Renal cortical epithelial cell (primary cell): ENCODE results near the gene POLE. TPM values are rescaled to one million over a fixed set of nuclear protein-coding genes. Genes with fewer than 3 reads are reported as not detected.

Source experiments
- DNase-seq: peaks from one replicate; pipeline ENCODE4 v3.0.0-alpha.2; 2011; ENCODE audit warnings: low read depth
- total RNA-seq: library from RNA; depleted of rRNA; stranded (reverse); fragments of >200 nt; gene quantifications from 2 replicates; pipeline ENCODE4 v1.2.3, GENCODE V29; 2014

POLE gene
- total RNA-seq: 13.3 and 13.7 TPM in 2 replicates

- peak; percentile 80 for DNase-seq
Observed at GRCh38 chr12:132687211-132688164, at the start of gene POLE, which contains the start of gene PXMP2. Gene POLE, minus strand, starts transcription at chr12:132687342. Its CDS starts 27 bp downstream, at chr12:132687315. Gene PXMP2, plus strand, starts transcription at chr12:132687587. Its CDS starts 84 bp downstream, at chr12:132687671.

GRCh38 chr12:132736913-132737312 is 49.8 kb upstream of the POLE start:
- DNase-seq: no peak

GRCh38 chr12:132736378-132736777 is 49.2 kb upstream of the POLE start:
- DNase-seq: no peak

DNA sequence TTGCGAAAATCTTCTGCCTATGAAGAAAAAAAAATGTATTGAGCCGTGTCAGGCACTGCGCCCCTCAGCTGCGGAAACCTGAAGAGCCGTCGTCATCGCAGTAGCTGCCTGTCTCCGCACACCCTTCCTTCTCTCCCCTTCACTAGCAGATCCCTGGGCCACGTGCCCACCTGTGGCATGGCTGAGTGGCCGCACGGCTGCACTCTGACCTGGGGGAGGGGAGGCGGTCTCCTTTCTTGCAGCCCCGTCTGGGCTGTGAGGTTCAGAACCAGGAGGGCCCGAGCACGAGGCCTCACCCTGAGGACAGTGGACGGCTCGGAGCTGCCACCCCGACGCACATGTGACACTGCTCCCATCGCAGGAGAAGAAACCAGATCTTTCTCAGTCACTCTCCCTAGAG is 48.4 kb upstream of the POLE start:
- no peak for DNase-seq

GRCh38 chr12:132734206-132734605 is 47.1 kb upstream of the POLE start:
- DNase-seq: no peak

DNA sequence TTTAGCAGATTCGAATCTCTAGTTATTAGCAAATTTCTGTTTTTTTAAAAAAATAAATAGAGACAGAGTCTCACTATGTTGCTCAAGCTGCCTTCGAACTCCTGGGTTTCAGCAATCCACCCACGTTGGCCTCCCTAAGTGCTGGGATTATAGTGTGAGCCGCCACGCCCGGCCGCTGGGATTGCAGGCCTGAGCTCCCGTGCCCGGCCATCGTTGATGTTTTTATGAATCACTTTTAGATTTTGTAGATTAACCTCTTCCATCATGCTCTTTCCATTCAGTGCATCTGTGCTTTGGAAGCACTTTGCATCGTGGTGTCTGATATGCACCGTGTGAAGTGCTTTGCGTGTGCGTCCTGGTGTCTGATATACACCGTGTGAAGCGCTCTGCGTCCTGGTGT is 44.4 kb upstream of the POLE start:
- no peak for DNase-seq

- no peak for DNase-seq
Observed at GRCh38 chr12:132730353-132730752, 43.2 kb upstream of the POLE start.

- DNase-seq: no peak
Observed at GRCh38 chr12:132729541-132730320, 42.6 kb upstream of the POLE start.

DNA sequence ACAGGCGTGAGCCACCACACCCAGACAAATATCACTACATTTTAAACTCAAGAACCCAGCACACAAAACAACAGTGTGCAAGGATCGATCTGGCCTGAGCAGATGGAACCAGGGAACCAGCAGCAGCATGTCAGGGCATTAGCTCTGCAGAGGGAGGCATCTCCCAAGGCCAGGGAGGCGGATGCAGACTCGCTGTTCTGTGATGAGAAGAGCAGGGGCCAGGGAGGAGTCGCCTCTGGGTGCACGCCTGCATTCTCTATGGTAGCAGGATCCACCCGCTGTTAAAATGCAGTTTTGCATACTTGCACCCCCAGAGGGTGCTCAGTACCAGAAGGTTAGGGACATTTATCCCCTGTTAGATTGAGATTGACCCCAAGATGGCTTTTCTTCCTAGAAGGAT is 41.4 kb upstream of the POLE start:
- no peak for DNase-seq

DNA sequence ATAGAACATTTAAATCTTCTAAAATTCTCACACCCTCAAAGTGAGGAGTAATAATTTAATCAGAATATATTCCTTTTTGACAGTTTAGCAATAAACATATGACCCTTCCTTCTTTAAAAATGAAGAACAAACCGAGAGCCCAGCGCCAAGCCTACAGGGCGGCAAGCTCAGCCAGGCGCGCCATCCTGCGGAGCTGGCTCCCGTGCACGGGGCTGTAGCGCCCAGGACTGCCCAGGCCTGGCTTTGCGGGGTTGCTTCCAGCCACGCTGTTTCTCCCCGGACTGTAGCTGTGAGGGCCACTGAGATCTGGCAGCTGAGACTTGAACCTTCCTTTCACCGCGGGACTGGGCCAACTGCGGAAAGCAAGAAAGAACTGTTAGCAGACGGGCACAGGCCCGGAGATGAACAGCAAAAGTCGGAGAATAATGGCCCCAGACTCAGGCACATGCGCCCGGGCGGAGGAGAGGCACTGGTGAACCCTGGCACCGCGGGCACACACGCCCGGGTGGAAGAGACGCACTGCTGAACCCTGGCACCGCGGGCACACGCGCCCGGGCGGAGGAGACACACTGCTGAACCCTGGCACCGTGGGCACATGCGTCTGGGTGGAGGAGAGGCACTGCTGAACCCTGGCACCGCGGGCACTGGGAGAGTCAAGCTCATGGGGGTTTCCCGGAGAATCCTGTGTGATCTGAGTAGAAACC is 40.1 kb upstream of the POLE start:
- no peak for DNase-seq

GRCh38 chr12:132726386-132726785 is 39.2 kb upstream of the POLE start:
- DNase-seq: no peak

GRCh38 chr12:132724506-132725241 is 37.5 kb upstream of the POLE start:
- DNase-seq: no peak

GRCh38 chr12:132723764-132724140 is 36.6 kb upstream of the POLE start:
- no peak for DNase-seq

DNA sequence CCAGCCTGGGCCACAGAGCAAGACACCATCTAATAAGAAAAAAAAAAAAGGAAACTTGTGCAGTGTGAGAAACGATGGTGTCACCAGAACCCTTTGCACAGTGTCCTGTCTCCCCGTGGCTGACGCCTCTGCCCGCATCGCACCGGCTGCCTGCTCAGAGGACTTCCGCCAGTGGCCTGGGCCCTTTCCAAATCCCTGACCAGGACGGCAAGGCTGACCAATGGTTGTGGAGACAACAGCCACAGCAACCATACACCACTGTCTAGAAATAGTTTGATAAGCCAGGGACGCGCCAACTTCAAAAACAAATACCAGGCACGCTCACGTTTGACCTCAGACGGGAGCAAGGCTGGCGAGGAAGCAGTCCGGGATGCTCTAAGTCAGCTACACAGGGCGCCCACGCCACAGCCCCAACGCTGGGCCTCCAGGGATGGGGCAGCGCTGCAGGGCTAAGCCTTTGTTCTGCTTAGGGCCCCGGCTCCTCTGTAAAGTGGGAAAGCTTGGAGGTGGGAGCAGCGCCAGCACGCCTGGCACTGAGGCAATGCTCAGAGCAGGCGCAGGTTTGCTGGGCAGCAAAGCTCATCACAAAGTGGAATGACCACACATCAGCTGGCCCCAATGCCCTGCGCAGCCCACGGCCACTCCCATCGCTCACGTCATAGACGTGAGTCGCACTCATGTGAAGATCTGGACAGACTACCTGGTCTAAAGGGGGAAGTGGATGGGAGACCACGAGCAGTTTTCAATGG is 36.0 kb upstream of the POLE start:
- no peak for DNase-seq

DNA sequence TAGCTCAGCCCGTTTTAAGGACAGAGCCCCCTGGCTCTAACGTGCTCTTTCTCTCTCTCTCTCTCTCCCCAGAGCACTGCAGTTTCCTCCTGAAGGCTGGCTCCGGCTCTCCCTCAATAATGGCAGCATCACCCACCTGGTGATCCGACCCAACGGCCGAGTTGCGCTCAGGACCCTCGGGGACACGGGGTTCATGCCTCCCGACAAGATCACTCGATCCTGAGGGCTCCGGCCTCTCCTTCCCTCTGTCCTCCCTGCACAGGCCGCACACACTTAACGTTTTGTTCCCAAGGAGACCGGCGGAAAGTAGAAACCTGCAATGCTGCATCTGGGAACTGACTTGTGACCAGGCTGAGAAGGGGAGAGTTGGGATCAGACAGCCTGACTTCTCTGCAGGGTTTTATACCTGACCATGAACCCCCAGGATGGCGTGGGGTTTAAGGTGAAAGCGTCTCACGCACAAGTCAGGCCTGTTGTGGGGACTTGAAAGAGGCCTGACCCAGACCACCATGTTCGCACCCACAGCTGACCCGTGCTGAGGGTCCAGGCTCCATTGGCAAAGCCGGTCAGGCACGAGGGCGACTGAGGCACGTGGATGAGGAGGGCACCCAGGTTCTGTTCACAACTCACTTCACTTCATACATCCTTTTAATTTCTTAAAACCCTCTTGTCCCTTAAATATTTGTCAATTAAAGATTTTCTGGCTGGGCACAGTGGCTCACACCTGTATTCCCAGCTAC is 33.6 kb upstream of the POLE start:
- DNase-seq: no peak

- DNase-seq: no peak
Observed at GRCh38 chr12:132719954-132720324, 32.8 kb upstream of the POLE start.

DNA sequence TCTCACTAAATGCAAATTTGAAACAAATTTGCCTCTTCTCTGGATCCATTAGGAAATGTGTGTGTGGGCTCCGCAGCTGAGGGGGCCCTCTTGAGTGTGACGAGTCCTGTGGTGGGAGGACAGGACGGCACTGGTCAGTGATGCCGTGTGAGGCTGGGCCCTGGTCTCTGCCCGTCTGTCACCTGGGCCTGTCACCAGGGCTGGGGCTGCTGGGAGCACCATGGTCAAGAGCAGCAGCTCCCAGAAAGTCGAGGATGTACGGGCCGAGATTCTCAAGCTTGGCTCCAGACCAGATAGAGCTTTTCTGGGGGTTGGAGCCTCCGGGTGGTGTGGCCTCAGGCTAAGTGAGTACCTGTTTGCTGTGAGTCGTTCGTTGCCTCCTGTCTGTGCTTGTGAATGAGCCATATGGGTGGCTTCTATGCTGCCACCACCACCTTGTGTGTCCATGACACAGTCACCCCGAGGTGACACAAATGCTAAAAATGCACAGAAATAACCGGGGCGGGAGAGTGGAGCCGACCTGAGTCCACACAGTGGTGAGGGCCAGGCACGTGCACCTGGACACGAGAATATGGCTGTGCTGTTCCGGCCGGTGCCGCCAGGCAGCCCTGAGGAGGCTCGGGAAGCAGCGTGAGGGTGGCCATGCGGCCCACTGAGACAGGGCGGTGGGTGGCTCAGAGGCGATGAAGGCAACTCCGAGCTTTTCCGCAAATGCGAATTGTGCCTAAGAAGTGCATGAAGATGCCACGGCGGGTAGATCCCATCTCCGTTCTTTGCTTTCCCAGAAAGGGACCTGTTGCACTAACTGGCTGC is 32.2 kb upstream of the POLE start:
- no peak for DNase-seq

- DNase-seq: no peak
Observed at GRCh38 chr12:132718644-132719043, 31.5 kb upstream of the POLE start.
